Omental fat pad (tissue), 4 donors: Measurements from ENCODE around the gene MEGF6. TPM values are rescaled to one million over a fixed set of nuclear protein-coding genes. Genes with fewer than 3 reads are reported as not detected.

Source experiments
- ATAC-seq: fragments of 150-250 bp; one replicate; pipeline ENCODE4 v1.9.1; 2016; ENCODE audit warnings: mild to moderate bottlenecking, moderate library complexity; ENCODE audit not compliant: low FRiP score
- DNase-seq: peaks from one replicate; pipeline ENCODE4 v3.0.0-alpha.2; 2019; ENCODE audit warnings: low spot score
- CTCF ChIP-seq, 3 donors: fragments of 450-650 bp; IDR thresholded peaks; one replicate each; pipeline ENCODE4 v1.5.1; 2016 to 2017; ENCODE audit warnings: antibody characterized with exemption in 3 of 3, mild to moderate bottlenecking in 3 of 3, moderate library complexity in 2 of 3
- total RNA-seq, 4 donors: library from RNA; depleted of rRNA; stranded (reverse); fragments of >200 nt; gene quantifications; one replicate each; pipeline ENCODE4 v1.1.0, GENCODE V29; 2016

Gene MEGF6
- total RNA-seq, 4 donors from 2014 or later = 13.2 to 60.1 (median 21.9) TPM

- ATAC-seq = no peak
- no peak for TF ChIP-seq CTCF (IDR thresholded peaks at IDR 0.05)
- DNase-seq = no peak
Observed at GRCh38 chr1:3525551-3526482, 85.5 kb downstream of the MEGF6 start.

- no peak for TF ChIP-seq CTCF (IDR thresholded peaks at IDR 0.05)
- DNase-seq = no peak
- no peak for ATAC-seq
Observed at GRCh38 chr1:3524556-3525203, 86.6 kb downstream of the MEGF6 start.

- no peak for TF ChIP-seq CTCF (IDR thresholded peaks at IDR 0.05)
- no peak for ATAC-seq
- no peak for DNase-seq
Observed at GRCh38 chr1:3523980-3524379, 87.3 kb downstream of the MEGF6 start.

- no peak for DNase-seq
- no peak for ATAC-seq
- TF ChIP-seq CTCF (IDR thresholded peaks at IDR 0.05) = no peak
Observed at GRCh38 chr1:3522564-3523265, 88.6 kb downstream of the MEGF6 start.

GRCh38 chr1:3522112-3522511 lies 89.2 kb downstream of the MEGF6 start:
- TF ChIP-seq CTCF (IDR thresholded peaks at IDR 0.05) = no peak
- ATAC-seq = no peak
- no peak for DNase-seq

GRCh38 chr1:3521426-3521825 lies 89.9 kb downstream of the MEGF6 start:
- TF ChIP-seq CTCF (IDR thresholded peaks at IDR 0.05) = no peak
- no peak for DNase-seq
- ATAC-seq = no peak
